PFSK-1 (cell line): ENCODE measurements around the gene LGALS1.

Experiments used
- POLR2AphosphoS5 ChIP-seq: IDR thresholded peaks from 2 replicates; pipeline ENCODE4 v1.6.1; 2012; ENCODE audit warnings: low read depth, mild to moderate bottlenecking, control low read depth, low read length, moderate library complexity
- REST ChIP-seq, 2 experiments: IDR thresholded peaks; 2 replicates each; pipeline versions ENCODE4 v1.6.1 to v1.8.0; 2011 to 2012; ENCODE audit warnings: low read depth in 2 of 2, low read length in 2 of 2, control low read depth in 1 of 2, inconsistent platforms in 1 of 2, mild to moderate bottlenecking in 1 of 2, moderate library complexity in 1 of 2; ENCODE audit not compliant: insufficient read depth in 1 of 2
- TAF1 ChIP-seq: IDR thresholded peaks from 2 replicates; pipeline ENCODE4 v1.6.1; 2012; ENCODE audit warnings: low read length, control low read depth, borderline replicate concordance; ENCODE audit not compliant: insufficient read depth

- TF ChIP-seq POLR2AphosphoS5 (no peak; the same call in 1 of the 2 replicates), REST (IDR thresholded peaks at IDR 0.05; ENCODE audit: insufficient read depth in 1 of 2, low read depth in 2 of 2, low read length in 2 of 2) (no peak), TAF1 (no peak)
Observed at GRCh38 chr22:37677493-37677974, 2.1 kb downstream of the LGALS1 start.
